NB4 (cell line): ENCODE data around the gene TFAP2C.

ENCODE experiments used
- DNase-seq: peaks from one replicate; pipeline ENCODE4 v3.0.0; 2010; ENCODE audit warnings: low read depth
- H3K4me3 ChIP-seq: one replicate; pipeline ENCODE4 v1.5.1; 2011; ENCODE audit warnings: mild to moderate bottlenecking, low read depth, low read length, moderate library complexity
- CTCF ChIP-seq: IDR thresholded peaks from one replicate; pipeline ENCODE4 v1.5.1; 2012; ENCODE audit warnings: low read depth, low read length
- MYC ChIP-seq: IDR thresholded peaks from 2 replicates; pipeline ENCODE4 v1.6.1; 2011; ENCODE audit warnings: low read depth, low read length
- POLR2A ChIP-seq: IDR thresholded peaks from 2 replicates; pipeline ENCODE4 v1.6.1; 2011; ENCODE audit warnings: mild to moderate bottlenecking; ENCODE audit not compliant: insufficient read length; ENCODE audit errors: extremely low read depth
- TF ChIP-seq, protein P1 (sequence below): IDR thresholded peaks from 2 replicates; pipeline ENCODE4 v1.6.1; 2011; ENCODE audit warnings: low read depth, low read length

Gene TFAP2C

GRCh38 chr20:56607061-56607704, 21.9 kb upstream of the TFAP2C start:
- no peak overlapping the region for H3K4me3 ChIP-seq
- no peak for DNase-seq
- TF ChIP-seq MYC: no peak
- TF ChIP-seq, protein P1, sequence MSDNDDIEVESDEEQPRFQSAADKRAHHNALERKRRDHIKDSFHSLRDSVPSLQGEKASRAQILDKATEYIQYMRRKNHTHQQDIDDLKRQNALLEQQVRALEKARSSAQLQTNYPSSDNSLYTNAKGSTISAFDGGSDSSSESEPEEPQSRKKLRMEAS: no peak
- TF ChIP-seq CTCF: no peak
- TF ChIP-seq POLR2A: no peak

DNA sequence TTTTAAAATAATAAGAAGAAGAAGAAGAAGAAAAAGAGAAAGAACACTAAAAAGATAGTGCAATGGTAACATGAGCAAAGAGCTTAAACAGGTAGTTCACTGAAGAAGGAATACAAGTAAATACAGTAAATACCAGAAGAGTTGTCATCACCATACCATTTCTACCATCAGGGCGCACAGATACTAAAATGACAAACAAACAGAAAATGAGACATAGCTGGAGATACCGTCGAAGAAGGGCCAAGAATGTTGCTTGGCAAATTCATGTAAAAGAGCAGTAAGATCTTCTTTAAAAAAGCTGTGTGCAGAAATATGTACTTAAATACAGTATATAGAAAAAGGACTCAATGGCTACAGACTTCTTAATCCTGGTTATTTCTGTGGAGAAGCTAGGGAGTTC, 20.7 kb upstream of the TFAP2C start:
- H3K4me3 ChIP-seq: no peak overlapping the region
- no peak for TF ChIP-seq POLR2A
- no peak for DNase-seq

DNA sequence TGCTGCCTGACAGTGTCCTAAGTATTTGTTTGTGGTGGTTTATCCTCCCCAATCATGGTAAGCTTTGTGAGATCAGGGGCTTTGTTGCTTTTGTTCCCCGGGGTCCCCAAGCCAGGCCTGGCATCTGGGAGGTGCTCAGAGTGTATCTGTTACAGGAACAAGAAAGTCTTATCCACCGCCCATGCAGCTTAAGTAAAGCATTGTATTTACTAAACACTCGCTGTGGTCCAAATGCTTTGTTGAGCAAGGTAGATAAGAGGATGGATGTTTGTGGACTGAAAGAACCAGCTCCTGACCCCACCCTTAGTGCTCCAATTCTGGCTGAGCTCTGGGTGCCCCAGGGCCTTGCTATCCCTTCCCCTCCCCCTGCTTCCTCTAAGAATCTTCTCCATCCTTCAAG, 19.8 kb upstream of the TFAP2C start:
- no peak for DNase-seq
- TF ChIP-seq, protein P1: no peak
- TF ChIP-seq MYC (no peak), POLR2A (no peak), CTCF (no peak)
- H3K4me3 ChIP-seq: no peak overlapping the region

DNA sequence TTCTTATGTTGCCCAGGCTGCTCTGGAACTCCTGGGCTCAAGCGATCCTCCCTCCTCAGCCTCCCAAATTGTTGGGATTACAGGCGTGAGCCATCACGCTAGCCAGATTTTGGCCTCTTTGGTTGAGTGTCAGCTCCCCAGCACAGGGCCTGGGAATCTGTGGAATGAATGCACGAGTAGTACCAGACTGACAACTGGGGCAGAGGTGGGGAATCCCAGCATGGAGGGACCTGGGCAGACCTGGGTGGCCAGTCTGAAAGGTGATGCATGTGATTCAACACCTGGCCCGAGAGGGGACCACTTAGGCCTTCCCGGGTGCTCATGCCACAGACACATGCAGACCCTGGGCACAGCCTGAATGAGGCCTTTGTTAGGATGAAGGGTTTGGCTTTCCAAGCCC, 19.0 kb upstream of the TFAP2C start:
- TF ChIP-seq POLR2A: no peak
- TF ChIP-seq CTCF: no peak
- TF ChIP-seq, protein P1: no peak
- no peak for TF ChIP-seq MYC
- DNase-seq: no peak
- no peak overlapping the region for H3K4me3 ChIP-seq

GRCh38 chr20:56614196-56614595, 14.9 kb upstream of the TFAP2C start:
- TF ChIP-seq, protein P1: no peak
- no peak for DNase-seq
- no peak overlapping the region for H3K4me3 ChIP-seq

- H3K4me3 ChIP-seq: no peak overlapping the region
- DNase-seq: no peak
- TF ChIP-seq CTCF (no peak), MYC (no peak), POLR2A (no peak)
- TF ChIP-seq, protein P1: no peak
Measured at GRCh38 chr20:56616716-56617115, 12.4 kb upstream of the TFAP2C start.

DNA sequence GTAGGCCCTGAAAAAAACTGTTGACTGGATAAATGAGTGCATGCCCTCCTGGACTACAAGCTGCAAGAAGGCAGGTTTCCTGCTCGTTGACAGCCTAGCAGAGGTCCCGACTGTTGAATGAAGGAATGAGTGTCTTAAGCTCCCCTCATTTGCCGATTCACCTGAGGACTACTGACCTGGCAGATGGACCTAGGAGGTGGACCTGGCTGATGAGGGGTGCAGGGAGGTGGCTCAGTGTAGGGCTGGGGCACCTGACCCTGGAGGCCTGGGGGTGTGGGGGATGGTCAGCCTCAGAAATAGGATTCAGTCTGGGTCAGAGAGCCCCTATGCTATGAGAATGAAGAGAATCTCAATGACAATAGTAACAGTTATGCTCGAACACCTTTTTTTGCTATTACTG, 11.6 kb upstream of the TFAP2C start:
- TF ChIP-seq POLR2A (no peak), MYC (no peak), CTCF (no peak)
- TF ChIP-seq, protein P1: no peak
- no peak overlapping the region for H3K4me3 ChIP-seq
- no peak for DNase-seq
